Measurements from ENCODE around the gene USP12. TPM values are rescaled to one million over a fixed set of nuclear protein-coding genes. Genes with fewer than 3 reads are reported as not detected.

The USP12 gene
- total RNA-seq, 3 donors from 2014 or later (not counting 1 experiment from before 2014, with no cell fraction given), result 44.3 to 55.3 (median 50.9) TPM

GRCh38 chr13:27133889-27134288, 37.7 kb downstream of the USP12 start:
- Histone ChIP-seq H3K36me3 (ENCODE audit: control insufficient read depth, insufficient read depth, low read length) (no peaks in the 10 kb centered on the region), H3K27me3 (ENCODE audit: control insufficient read depth, insufficient read depth, low read length) (no peaks in the 10 kb centered on the region), H3K4me1 (ENCODE audit: control insufficient read depth, insufficient read depth, low read length) (peaks cover 8% of the 10 kb centered on the region), H3K9me3 (ENCODE audit: control insufficient read depth, insufficient read depth, low read length) (peaks cover 2% of the 10 kb centered on the region), H3K4me3 (ENCODE audit: low read length) (no peak overlapping the region), H3K27ac (ENCODE audit: low read length) (no peak overlapping the region)
- Mint-ChIP-seq H3K36me3 (no peaks in the 10 kb centered on the region), H3K27ac (no peak overlapping the region), H3K27me3 (ENCODE audit: low read depth in 2 of 2) (no peaks in the 10 kb centered on the region), H3K9me3 (no peaks in the 10 kb centered on the region), H3K4me3 (no peak overlapping the region), H3K4me1 (peaks cover 39 to 49% of the 10 kb centered on the region in 2 donors)
- intact Hi-C loops (cut with micrococcal nuclease), result no loop called here
- TF ChIP-seq, protein P1, sequence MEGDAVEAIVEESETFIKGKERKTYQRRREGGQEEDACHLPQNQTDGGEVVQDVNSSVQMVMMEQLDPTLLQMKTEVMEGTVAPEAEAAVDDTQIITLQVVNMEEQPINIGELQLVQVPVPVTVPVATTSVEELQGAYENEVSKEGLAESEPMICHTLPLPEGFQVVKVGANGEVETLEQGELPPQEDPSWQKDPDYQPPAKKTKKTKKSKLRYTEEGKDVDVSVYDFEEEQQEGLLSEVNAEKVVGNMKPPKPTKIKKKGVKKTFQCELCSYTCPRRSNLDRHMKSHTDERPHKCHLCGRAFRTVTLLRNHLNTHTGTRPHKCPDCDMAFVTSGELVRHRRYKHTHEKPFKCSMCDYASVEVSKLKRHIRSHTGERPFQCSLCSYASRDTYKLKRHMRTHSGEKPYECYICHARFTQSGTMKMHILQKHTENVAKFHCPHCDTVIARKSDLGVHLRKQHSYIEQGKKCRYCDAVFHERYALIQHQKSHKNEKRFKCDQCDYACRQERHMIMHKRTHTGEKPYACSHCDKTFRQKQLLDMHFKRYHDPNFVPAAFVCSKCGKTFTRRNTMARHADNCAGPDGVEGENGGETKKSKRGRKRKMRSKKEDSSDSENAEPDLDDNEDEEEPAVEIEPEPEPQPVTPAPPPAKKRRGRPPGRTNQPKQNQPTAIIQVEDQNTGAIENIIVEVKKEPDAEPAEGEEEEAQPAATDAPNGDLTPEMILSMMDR (IDR thresholded peaks at IDR 0.05), result no peak
- WGBS (ENCODE audit: insufficient coverage), result 100% methylated on average over 1 of the region's 2 CpGs
- no peak for DNase-seq
- ATAC-seq, result no peak

- no peaks in the 10 kb centered on the region for H3K9me3 Mint-ChIP-seq
- H3K36me3 ChIP-seq (ENCODE audit: control insufficient read depth, insufficient read depth, low read length), result no peaks in the 10 kb centered on the region
- no peak overlapping the region for H3K27ac ChIP-seq (ENCODE audit: low read length)
- H3K4me1 ChIP-seq (ENCODE audit: control insufficient read depth, insufficient read depth, low read length), result peaks cover 8% of the 10 kb centered on the region
- peak overlapping the region; percentile 84 to 88 for H3K27ac Mint-ChIP-seq
- H3K27me3 ChIP-seq (ENCODE audit: control insufficient read depth, insufficient read depth, low read length), result no peaks in the 10 kb centered on the region
- ATAC-seq (no peak), DNase-seq (peak in 1 of 2 donors; percentile 14)
- no peaks in the 10 kb centered on the region for H3K27me3 Mint-ChIP-seq (ENCODE audit: low read depth in 2 of 2)
- intact Hi-C loops (cut with micrococcal nuclease), result no loop called here
- 80% methylated on average over 5 of the region's 5 CpGs for WGBS (ENCODE audit: insufficient coverage)
- peaks cover 2% of the 10 kb centered on the region for H3K9me3 ChIP-seq (ENCODE audit: control insufficient read depth, insufficient read depth, low read length)
- H3K4me3 Mint-ChIP-seq, result peak overlapping the region; percentile 21
- H3K4me1 Mint-ChIP-seq, result peaks cover 45 to 47% of the 10 kb centered on the region in 2 donors
- no peak overlapping the region for H3K4me3 ChIP-seq (ENCODE audit: low read length)
- TF ChIP-seq, protein P1 (IDR thresholded peaks at IDR 0.05), result no peak
- no peaks in the 10 kb centered on the region for H3K36me3 Mint-ChIP-seq
These were observed 39.1 kb downstream of the USP12 start for GRCh38 chr13:27132538-27132937.

DNA sequence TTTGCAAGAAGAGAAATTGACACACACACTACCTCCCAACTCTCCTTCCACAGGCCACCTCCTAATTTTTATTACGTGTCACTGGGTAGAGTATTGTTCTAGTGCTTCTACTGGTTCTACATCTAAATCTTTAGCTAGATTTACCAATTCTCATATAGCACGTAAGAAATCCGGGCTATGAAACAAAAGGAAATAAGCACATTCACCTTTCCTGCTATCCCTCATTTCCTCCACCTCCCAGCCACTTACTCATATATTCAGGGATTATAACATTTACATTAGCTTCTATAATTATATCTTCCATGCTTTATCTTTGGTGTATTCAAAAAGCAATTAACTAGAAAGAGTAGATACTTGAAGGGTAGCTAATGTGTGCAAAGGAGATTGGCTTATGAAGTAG, 39.7 kb downstream of the USP12 start:
- H3K4me3 Mint-ChIP-seq, result peak overlapping the region; percentile 21
- 86% methylated on average over 3 of the region's 3 CpGs for WGBS (ENCODE audit: insufficient coverage)
- peaks cover 47 to 49% of the 10 kb centered on the region in 2 donors for H3K4me1 Mint-ChIP-seq

More for the DNA sequence above, 39.7 kb downstream of the USP12 start:
- Histone ChIP-seq H3K4me3 (ENCODE audit: low read length) (no peak overlapping the region), H3K36me3 (ENCODE audit: control insufficient read depth, insufficient read depth, low read length) (no peaks in the 10 kb centered on the region), H3K9me3 (ENCODE audit: control insufficient read depth, insufficient read depth, low read length) (peaks cover 2% of the 10 kb centered on the region), H3K27me3 (ENCODE audit: control insufficient read depth, insufficient read depth, low read length) (no peaks in the 10 kb centered on the region), H3K4me1 (ENCODE audit: control insufficient read depth, insufficient read depth, low read length) (peaks cover 8% of the 10 kb centered on the region), H3K27ac (ENCODE audit: low read length) (peak overlapping the region; percentile 87)
- ATAC-seq (no peak), DNase-seq (no peak)
- Mint-ChIP-seq H3K9me3 (no peaks in the 10 kb centered on the region), H3K36me3 (no peaks in the 10 kb centered on the region), H3K27me3 (ENCODE audit: low read depth in 2 of 2) (no peaks in the 10 kb centered on the region), H3K27ac (peak overlapping the region; percentile 84 to 88)
- intact Hi-C loops (cut with micrococcal nuclease), result loop anchor here (1.0 kb wide), 2 partner anchors 38 to 119 kb away; partner anchors contain the start of gene RPL21
- TF ChIP-seq, protein P1 (IDR thresholded peaks at IDR 0.05), result no peak

All from natural killer cell (primary cell).